Stimulated activated CD8-positive, alpha-beta memory T cell treated with anti-CD3 and anti-CD28 coated beads, Interleukin-15, amount 100 ng/mL, for 24 hours (primary cell): ENCODE data around the gene SORCS1.

Source experiments
- DNase-seq: peaks from one replicate; pipeline ENCODE4 v3.0.0-alpha.2; 2020; ENCODE audit warnings: low read depth

SORCS1 gene

DNA sequence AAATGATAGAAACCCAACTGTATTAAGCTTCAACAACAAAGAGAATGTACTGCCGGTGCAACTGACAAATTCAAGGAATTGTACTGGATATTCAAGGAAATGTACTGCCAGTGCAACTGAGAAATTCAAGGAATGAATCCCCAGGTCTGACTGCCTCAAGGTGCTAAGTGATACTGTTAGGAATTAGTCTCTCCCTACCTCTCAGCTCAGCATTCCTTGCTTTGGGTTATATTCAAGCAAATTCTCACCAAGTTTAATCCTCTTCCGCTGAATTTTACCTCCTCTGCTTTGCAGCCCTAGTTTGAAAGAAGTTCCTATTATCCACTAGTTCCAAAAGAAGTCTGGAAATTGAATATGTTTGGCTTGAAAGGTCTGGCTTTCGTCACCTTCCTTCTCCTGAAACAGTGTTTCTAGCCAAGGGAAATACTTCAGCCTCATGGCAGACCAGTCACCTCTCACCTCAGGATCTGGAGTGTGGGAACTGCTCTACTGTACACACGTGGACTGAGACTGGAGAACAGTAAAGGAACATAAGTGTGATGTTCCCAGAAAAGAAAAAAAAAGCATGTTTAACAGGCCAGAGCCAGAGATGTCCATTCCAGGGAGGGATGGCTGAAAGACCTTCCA lies 60.4 kb downstream of the SORCS1 start:
- DNase-seq: no peak

DNA sequence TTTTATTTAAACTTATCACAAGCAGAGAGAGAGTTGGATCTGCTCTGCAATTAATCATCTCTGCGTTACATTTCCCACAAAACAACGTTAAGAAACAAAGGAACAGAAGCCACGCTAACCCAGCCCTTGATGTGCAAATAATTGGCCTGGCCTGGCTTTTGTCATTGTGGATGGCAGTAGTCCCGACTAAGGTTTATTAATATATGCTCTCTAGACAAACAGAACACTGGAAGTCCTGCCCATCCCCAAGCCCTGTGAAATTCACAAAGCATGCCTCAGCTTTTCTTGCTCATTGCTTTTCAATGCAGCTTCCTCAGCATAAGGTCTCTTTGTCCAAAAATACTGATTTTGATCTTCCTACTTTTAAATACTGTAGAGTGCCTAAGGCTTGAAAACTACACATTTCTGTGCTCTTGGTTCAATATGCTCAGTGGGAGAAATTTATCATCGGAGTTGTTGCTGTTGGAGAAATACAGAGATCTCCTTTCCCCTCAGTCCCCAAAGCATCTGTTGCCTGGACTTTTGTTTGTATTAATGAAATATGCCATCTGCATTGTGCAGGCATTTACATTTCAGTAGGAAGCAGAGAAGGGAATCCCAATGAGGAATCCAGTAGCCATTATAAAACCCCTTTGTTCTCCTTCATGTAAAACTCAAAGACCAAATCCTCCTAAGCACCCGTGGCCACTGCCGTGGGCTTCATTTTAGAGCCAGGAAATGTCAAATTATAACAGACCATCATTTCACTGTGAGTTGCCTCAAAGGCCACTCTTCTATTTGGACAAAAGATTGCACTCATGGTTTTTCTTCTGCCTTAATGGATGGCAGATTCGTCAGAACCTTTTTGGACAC lies 61.1 kb downstream of the SORCS1 start:
- no peak for DNase-seq

DNA sequence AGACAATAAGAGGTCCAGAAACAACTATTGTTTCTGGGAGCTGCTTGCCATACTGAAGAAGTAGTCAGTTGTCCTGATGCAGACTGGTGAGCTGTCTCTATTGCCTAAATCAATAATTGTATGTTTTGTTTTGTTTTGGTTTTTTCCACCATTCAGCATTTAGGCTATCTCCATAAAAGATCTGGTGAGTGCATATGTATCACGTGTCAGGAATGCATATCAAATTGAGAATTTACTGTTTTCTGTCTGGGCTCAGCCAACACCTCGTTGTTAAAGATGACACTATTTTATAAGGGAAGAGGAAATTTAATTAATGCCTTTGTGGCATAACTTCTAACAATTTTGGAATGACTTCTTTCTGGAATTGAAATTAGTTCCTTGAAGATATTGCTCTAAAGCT lies 66.2 kb downstream of the SORCS1 start:
- DNase-seq: no peak

DNA sequence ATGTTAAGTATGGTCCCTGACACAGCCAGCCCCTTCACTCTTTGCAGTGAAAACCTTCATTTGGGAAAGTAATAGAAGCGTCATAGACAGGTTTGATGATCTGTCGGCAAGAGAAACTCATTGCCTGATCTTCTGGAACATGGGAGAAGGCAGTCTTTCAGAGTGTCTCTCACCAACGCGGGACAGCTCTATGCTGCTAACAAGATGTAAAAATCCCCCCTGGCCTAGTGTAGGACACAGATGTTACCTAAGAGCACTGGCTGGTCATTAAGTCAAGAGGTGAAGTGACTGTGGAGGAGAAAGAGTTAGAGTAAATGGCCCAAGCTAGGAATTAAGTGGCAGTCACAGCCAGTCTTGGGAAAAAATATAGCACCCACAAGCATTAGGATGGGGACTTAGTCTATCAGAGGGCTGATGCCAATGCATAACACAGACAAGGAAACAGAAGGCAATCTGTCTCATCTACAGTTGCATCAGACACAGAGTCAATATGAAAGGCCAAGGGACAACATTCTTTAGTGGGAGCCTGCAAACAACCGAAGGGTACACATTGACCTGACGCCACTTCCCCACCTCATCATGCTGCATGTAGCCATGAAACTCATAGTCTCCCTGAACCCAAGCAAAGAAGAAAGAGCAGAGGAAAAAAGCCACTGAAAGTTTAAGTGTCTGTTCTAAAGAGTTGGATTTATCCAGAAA lies 69.5 kb downstream of the SORCS1 start:
- DNase-seq: no peak

DNA sequence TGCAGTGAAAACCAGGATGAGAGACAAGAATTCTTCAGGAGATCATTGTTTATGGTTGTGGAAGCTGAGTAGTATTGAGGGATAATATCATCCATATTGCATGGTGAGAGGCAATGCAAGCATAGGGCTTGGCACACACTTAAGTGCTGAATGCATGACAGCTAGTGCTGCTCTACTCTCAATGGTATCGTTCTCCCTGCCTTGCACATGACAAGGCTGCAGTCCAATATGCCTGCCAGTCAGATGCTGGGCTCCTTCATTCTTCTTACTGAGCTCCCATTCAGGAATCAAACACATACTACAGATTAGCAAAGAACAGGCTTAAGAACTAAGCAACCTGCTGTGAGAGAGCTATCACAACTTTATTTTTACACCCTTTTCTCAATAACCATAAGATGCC lies 72.2 kb downstream of the SORCS1 start:
- DNase-seq: no peak

DNA sequence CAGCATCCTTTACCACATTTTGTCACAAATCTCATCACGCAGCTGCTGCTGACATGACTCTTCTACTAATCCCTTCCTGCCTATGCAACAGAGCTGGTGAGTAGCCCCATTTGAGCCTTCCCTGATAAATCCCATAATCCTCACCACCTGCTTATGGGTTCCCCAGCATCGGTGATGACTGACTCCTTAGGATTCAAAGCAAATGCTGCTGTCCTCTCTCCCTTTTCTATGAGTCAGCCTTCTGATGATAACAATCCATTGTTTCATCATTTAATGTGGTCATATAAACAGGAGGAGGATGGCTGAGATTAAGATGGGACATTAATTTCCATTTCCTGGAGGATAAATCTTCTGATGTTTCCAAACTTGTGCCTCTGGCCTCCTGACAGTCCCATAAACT lies 73.4 kb downstream of the SORCS1 start:
- no peak for DNase-seq

DNA sequence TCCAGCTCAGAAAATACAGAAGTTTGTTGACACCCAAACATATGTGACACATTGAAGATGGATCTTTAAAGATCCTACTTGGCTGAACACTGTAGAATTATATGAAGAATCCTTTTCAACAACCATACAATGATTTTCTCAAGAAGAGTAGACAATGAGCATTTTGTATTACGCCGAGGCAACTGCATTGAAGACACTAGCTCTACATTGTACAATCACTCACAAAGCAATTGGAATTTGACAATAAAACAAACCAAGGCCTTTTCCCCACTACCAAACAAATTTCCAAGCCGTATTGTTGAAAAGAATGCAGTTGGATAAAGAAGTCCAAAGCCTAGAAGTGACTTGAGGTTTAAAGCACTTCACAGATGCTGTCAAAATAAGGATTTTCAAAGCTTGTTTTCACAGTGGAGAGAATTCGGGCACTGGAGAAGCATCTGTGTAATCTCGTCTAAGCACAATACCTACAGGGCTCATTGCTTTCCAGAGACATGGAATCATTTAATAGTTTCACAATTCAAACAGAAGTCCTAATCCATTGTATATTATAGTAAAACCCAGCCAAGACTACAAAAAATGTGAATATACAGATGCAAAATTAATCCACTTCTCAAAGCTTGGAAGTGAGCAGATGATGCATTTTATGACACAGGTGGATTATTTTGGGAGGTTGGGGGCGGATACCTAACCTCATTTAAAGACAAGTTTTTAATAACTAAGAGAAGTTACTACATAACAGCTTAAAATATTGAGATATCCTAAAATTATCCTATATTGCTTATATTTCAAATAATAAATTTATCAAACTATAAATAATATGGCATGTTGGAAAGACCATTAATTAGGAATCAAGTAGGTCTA lies 78.6 kb downstream of the SORCS1 start:
- DNase-seq: no peak

DNA sequence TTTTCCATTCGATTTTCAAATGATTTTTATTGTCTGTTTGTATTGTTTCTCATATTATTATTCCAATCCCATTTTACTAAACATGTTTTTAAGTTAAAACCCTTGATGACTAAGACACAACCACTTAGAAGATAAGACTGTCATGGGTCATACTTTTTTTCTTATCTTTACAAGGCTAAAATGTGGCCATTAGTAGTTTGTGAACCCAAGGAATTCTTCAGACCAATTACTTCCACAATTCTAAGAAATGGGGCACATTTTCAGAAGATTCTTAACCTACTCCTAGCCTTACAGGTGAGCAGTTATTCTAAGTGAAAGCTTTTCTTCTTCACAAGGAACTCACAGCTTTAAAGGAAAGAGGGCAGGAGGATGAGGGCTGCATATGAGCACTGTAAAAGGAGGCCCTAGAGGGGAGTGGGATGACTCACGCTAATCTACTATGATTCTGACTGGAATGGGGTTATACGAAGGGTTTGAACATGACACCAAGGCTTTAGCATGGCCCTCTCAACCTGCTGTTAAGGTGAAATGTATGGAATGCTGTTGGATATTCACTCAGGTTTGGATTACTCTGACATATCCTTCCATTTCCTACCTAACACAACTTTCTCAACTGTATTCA lies 81.0 kb downstream of the SORCS1 start:
- no peak for DNase-seq

DNA sequence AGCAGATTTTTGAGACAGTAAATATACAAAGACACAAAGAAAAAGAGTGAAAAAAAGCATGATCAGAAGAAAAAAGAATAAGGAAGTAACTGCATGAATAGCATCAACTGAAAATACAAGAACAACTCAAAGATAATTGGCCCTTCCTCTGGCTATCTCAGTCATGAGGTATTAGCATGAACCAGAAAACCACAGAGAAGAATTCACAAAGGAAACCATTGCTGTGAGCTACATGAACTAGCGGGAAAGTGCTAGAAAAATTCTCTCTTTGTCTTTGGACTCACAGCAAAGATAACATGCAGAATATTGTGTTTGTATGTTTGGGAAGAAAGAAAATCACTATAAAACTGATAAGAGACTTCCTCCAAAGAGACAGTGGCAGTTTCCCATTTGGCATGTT lies 82.9 kb downstream of the SORCS1 start:
- DNase-seq: no peak

DNA sequence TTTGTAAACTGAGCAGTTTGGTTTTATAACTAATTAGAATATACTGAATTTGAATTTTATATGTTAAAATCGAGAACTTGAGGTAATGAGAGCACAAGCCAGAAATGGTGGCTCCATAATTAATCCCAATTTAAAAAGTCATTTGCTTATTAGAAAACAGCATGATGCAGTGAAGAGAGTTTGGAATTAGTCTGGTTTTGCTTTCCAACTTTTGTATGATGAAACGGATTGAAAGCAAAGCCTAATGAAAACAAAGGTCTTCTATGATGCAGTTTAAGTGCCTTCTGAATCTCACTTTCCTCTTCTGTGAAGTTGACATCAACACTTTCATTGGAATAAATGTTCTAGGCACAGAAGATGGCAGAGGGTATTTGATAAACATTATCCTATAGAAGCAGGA lies 89.4 kb downstream of the SORCS1 start:
- DNase-seq: no peak

DNA sequence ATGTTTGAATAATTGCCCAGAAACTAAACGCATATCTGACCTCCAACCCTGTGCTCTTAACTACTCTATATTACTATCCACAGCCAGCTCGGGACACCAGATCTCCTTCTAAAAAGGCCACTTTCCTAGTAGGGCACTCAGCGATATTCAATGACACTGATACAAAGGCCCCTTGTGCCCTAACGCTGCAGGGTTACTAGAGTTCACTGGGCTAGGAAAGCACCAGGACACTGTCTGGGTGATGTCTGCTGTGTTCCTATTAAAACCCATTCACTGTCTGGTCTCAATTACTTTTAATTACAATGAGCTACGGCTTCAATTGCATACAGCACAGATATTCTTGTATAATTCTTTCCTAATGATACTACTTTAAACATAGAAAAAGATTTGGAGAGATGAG lies 91.7 kb downstream of the SORCS1 start:
- DNase-seq: no peak

DNA sequence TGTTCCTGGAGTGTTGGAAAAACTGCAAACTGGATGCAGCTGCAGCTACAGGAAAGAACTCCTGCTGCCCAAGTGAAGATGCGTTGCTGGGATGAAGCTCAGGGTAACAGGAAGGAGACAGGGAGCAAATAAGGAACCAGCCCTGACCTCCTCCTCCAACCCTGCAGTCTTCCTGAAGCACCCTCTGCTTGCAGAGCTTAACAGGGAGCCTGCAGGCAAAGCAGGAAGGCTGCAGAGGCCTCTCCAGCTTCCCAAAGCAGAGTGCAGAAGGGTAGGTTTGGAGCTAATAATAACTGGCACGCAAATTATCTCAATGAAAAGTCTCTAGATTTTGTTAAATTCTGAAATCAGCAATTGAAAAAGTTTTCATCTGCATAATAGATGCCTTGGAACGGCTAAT lies 92.5 kb downstream of the SORCS1 start:
- no peak for DNase-seq

DNA sequence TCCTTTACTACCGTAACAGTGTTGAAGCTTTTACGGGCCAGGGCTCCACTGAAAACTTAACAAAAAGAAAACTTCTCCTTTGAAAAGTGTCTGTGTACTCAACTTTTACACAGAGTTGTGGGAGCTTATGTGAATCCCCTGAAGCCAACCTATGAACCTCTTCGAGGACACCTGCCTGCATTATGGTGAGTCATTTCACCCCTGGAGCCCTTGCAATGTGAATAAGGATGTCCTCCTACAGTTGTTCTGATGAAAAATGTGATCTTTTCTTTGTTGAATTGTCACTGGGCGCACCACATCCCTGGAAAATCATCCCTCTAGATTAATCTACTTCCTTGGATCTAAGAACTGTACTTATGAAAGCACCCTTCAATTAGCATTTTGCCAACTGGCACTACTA lies 93.2 kb downstream of the SORCS1 start:
- no peak for DNase-seq

DNA sequence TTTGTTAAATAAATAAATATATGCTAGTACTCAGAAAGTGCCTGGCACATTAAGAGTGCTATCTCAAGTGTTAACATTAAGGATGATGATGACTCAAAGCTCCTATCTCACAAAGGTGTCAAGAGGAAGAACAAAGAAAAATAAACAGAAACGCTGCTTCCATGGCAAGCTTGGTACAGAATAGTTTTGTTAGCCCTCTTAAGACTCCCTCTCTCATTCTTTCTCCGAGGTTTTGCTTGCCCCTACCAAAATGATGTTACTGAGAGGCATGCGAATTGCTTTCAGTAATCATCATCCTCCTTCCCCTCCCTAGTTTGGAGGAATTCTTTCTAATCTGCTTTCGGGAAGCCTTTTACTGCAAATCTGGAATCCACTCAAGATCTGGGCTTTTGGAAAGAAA lies 96.7 kb downstream of the SORCS1 start:
- DNase-seq: no peak

DNA sequence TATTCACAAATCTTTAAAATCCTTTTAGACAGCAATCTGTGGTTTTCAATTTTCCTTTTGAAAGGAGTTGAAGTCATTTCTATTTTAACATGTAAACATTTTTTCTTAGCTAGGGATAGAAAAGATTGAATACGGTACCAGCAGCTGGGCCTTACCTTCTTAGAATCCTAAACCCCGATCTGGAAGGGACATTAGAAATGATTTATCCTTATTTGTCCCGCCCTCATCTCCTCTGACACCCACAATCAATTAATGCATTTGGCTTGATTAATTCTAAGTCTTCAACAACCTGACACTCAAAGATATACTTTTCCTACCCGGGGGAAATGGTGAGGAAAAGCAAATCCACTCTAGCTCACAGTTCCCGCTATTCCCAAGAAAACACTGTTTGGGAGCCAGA lies 100.4 kb downstream of the SORCS1 start:
- no peak for DNase-seq

DNA sequence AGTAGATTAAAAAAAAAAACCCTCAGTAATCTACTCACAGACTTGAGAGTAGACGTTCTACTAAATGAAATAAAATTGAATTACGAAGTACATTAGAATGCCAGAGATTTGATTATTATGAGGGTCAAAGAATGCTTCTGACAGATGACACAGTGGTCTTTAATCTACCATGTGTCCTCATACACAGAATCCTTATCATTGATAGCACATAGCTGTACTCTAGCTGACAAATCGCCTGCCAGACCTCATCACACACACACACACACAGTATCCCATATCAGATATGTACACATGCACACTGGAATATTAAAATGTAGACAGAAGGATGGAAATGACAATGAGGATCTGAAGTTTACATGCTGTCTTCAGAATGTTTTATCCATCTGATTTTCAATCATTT lies 104.6 kb downstream of the SORCS1 start:
- DNase-seq: no peak

DNA sequence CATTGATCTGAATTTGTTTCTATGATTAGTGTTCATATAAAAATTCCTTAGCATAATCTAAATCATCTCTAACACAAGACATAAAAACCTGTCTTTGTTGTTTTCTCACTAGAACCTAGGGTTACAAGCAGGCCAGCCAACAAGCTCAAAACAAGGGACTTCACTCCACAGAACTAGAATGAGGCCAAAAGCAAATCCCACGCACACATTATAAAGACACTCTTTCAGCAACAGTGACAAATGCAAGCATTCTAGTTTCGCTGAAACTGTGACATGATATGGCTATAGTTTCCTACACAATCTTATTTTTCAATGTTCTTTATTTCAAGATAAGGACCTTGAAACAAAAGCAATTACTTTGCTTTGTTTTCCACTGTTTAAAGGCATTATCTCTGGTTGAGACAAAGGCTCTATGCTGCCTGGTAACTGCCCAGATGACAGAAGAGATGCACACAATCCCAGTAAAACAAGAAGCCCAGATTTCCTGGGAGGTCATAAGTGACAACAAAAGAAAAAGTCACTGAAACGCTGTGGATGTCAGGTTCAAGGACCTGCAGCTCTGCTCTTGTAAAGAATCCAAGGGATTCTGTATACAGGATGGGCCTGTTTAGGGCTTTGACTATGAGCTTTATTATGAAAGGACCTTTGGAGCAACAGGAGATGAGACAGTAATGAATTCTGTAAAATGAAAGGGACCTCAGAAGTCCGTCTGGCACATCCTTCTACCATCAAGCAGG lies 105.3 kb downstream of the SORCS1 start:
- DNase-seq: no peak

DNA sequence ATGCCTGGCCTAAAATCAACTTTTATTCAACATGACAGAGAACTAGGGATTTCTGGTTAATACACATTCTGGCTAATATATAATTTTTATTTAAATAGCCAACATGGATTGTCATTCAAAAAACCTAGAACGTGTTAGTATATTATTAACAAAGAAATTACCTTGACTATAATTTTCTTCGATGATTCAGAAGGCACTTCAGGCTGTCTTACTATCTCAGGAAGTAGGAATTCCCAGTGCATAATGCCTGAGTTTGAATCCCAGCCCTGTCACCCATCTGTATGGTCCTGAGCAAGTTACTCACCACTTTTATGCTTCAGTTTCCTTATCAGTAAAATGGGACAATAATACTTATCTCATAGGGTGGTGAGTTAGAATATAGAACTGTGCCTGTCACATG lies 106.2 kb downstream of the SORCS1 start:
- no peak for DNase-seq

DNA sequence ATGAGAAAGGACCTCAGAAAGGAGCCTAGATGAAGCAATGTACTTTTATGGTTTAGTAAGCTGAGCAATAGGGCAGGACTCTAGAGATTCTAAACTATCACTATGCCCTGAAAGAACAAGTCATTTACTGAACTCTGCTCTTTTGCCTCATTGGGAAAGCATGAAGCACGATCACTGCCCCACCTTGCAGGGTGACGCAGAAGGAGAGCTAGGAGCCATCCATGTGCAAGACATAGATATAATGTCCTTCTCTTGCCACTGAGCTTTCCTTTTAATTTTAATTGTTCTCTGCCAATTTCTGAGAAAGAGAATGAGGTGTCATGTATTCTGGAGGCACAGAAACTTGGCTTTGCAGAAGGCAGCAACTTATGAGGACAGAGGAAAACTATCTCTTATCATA lies 108.3 kb downstream of the SORCS1 start:
- DNase-seq: no peak

DNA sequence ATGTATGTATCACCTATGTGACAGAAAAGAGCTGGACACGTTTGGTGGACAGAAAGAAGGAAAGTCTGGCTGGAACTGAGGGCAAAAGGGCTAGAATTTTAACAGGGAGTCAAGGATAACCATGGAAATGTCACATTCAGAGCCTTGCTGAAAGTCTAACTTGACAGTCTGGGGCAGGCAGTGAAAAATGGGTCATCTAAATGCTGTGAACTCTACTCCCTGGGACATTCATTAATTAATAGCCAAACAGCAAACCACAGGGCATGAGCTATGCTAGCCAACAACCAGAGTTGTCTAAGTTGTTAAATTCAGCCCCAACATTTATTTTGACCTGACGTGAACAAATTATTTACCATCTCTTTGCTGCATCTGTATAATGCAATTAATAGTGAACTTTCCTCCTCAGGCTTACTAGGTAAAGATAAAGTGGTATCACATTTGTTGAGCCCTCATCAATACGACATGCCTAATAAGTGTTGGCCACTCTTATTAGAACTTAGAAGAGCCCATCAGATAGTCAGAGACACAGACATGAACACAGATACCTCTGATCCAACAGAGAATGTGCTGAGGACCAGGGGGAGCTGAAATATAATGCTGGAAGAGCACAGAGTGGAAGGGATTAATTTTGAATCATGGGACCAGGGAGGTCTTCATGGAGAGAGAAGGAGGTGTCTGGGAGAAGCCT lies 109.9 kb downstream of the SORCS1 start:
- DNase-seq: no peak

DNA sequence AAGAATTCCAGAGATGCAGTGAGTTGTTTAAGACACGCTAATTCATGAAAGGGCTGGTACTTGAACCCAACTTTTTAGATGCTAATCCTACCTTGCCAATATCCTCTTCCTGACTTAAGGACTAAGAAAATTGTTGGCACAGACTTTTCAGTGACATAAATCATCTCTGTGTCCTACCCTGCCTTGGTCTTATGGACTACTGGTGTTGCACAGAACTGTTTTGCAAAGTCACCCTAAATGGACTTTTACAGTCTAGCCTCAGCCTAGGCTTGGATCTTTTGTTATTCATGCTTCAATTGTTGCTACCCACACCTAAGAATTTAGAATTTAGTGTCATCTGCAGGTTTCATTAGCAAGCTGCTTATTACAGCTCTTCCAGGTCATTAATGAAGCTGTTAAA lies 112.7 kb downstream of the SORCS1 start:
- no peak for DNase-seq
